K562 (cell line): ENCODE data around the gene FBN3. TPM values are rescaled to one million over a fixed set of nuclear protein-coding genes. Genes with fewer than 3 reads are reported as not detected.

Experiments
- ELF4 ChIP-seq: fragments of 450-650 bp; formaldehyde crosslinking; IDR thresholded peaks from 2 replicates; pipeline ENCODE4 v1.4.0; 2022; ENCODE audit warnings: missing genetic modification characterization
- FOXM1 ChIP-seq, 2 experiments: fragments of 450-650 bp in 1 of 2; sonication (generic) in 1 of 2; formaldehyde crosslinking in 1 of 2; IDR thresholded peaks; 2 replicates each; pipeline versions ENCODE4 v1.6.1 to v1.9.0; 2017 to 2022; ENCODE audit warnings: low read depth in 2 of 2, mild to moderate bottlenecking in 2 of 2, missing genetic modification reagents in 1 of 2, moderate library complexity in 1 of 2
- JUN ChIP-seq, 2 experiments: sonication (generic) in 1 of 2; formaldehyde crosslinking in 1 of 2; IDR thresholded peaks; 2 replicates each; pipeline versions ENCODE4 v1.6.1 to v1.8.0; 2012 to 2022; ENCODE audit warnings: borderline replicate concordance in 2 of 2, mild to moderate bottlenecking in 2 of 2, improper control_type of control experiment in 1 of 2, low read depth in 1 of 2, low read length in 1 of 2, missing genetic modification reagents in 1 of 2
- SNIP1 ChIP-seq: fragments of 450-650 bp; IDR thresholded peaks from 2 replicates; pipeline ENCODE4 v1.7.1; 2017; ENCODE audit warnings: low read depth, mild to moderate bottlenecking
- TCF3 ChIP-seq: sonication (generic); formaldehyde crosslinking; IDR thresholded peaks from 2 replicates; pipeline ENCODE4 v1.4.0; 2020; ENCODE audit warnings: mild to moderate bottlenecking, missing genetic modification reagents
- U2AF2 ChIP-seq: fragments of 200-400 bp; formaldehyde crosslinking; optimal IDR thresholded peaks from 2 replicates; pipeline ENCODE3; 2017; ENCODE audit warnings: low read depth, mild to moderate bottlenecking, low read length
- XRCC4 ChIP-seq: IDR thresholded peaks from one replicate; pipeline ENCODE4 v1.6.1; 2011; ENCODE audit not compliant: insufficient read depth, insufficient read length; ENCODE audit errors: extremely low read depth
- ZMIZ1 ChIP-seq, 2 experiments: fragments of 150-350 bp in 1 of 2; IDR thresholded peaks; 2 replicates each; pipeline ENCODE4 v1.6.1; 2012 to 2016; ENCODE audit warnings: low read depth in 2 of 2, low read length in 2 of 2, mild to moderate bottlenecking in 1 of 2, moderate library complexity in 1 of 2
- polyA plus RNA-seq, 8 experiments: library from polyadenylated mRNA; depleted of rRNA in 4 of 8; stranded (reverse) in 5 of 8; unstranded in 3 of 8; fragments of >200 nt; fragmentation: Nextera tagmentation in 2 of 8; fragmentation: Illumina TruSeq in 1 of 8; extraction: Ambion mirVana in 2 of 8; extraction: Trizol in 1 of 8; gene quantifications; 2 replicates each; pipeline versions ENCODE4 v1.2.1 to v1.2.3, GENCODE V29; 2011 to 2014; ENCODE audit warnings: inconsistent platforms in 1 of 8, missing spikeins in 1 of 8
- total RNA-seq, 7 experiments: library from RNA; depleted of rRNA in 6 of 7; stranded (reverse); fragments of >200 nt in 6 of 7; fragmentation: Illumina TruSeq in 2 of 7; extraction: Trizol in 2 of 7; gene quantifications; 2 replicates each; pipeline versions ENCODE4 v1.2.1 to v1.2.3, GENCODE V29; 2011 to 2021; ENCODE audit warnings: low replicate concordance in 1 of 7

The FBN3 gene
- total and polyA plus RNA-seq, 9 of the 15 experiments (the other 6 are each of a cell fraction or from before 2014, with no cell fraction given): under 0.01 to 0.29 (median 0.01) TPM; not detected in 4

GRCh38 chr19:8105471-8105870 lies 43.9 kb downstream of the FBN3 start (continued):
- TF ChIP-seq JUN (IDR thresholded peaks at IDR 0.05; ENCODE audit: borderline replicate concordance, low read depth, low read length) (no peak), JUN (CRISPR knock-in tag; IDR thresholded peaks at IDR 0.05; ENCODE audit: borderline replicate concordance) (no peak), SNIP1 (no peak), XRCC4 (no peak), ELF4 (no peak), FOXM1 (IDR thresholded peaks at IDR 0.05; ENCODE audit: low read depth) (no peak), FOXM1 (CRISPR knock-in tag; IDR thresholded peaks at IDR 0.05; ENCODE audit: low read depth) (no peak), U2AF2 (no peak), ZMIZ1 (IDR thresholded peaks at IDR 0.05; ENCODE audit: low read depth in 2 of 2, low read length in 2 of 2) (no peak), TCF3 (CRISPR knock-in tag) (no peak)
